Gastroesophageal sphincter (tissue), 4 donors: ENCODE measurements around the gene ZNF213. TPM values are rescaled to one million over a fixed set of nuclear protein-coding genes. Genes with fewer than 3 reads are reported as not detected.

Experiments used
- ATAC-seq: fragments of 150-250 bp; one replicate; pipeline ENCODE4 v1.9.1; 2016; ENCODE audit warnings: mild to moderate bottlenecking, moderate library complexity
- H3K27ac ChIP-seq, 4 donors: fragments of 200-600 bp; sonication (generic) in 3 of 4; 1 replicate in 3 of 4; 2 replicates in 1 of 4; pipeline ENCODE4 v1.5.1; 2016 to 2019
- H3K27me3 ChIP-seq: fragments of 200-600 bp; sonication (generic); one replicate; pipeline ENCODE4 v1.5.1; 2019
- H3K36me3 ChIP-seq, 2 donors: fragments of 200-600 bp; sonication (generic); one replicate each; pipeline ENCODE4 v1.5.1; 2019; ENCODE audit warnings: control low read depth in 1 of 2
- H3K4me1 ChIP-seq, 3 donors: fragments of 200-600 bp; sonication (generic); 1 replicate in 2 of 3; 2 replicates in 1 of 3; pipeline ENCODE4 v1.5.1; 2016 to 2019; ENCODE audit warnings: control low read depth in 2 of 3
- H3K4me3 ChIP-seq, 2 donors: fragments of 200-600 bp; sonication (generic); one replicate each; pipeline ENCODE4 v1.5.1; 2019; ENCODE audit warnings: mild to moderate bottlenecking in 1 of 2, moderate library complexity in 1 of 2
- H3K9me3 ChIP-seq, 3 donors: fragments of 200-600 bp; sonication (generic); one replicate each; pipeline ENCODE4 v1.5.1; 2017 to 2019; ENCODE audit warnings: control low read depth in 2 of 3
- EP300 ChIP-seq: sonication (generic); formaldehyde crosslinking; IDR thresholded peaks from one replicate; pipeline ENCODE4 v1.6.1; 2017; ENCODE audit warnings: antibody characterized with exemption, mild to moderate bottlenecking
- POLR2A ChIP-seq, 2 donors: fragments of 450-650 bp; IDR thresholded peaks; one replicate each; pipeline ENCODE4 v1.6.1; 2017; ENCODE audit warnings: antibody characterized with exemption in 2 of 2, mild to moderate bottlenecking in 2 of 2, moderate library complexity in 1 of 2
- POLR2AphosphoS5 ChIP-seq: sonication (generic); formaldehyde crosslinking; IDR thresholded peaks from one replicate; pipeline ENCODE4 v1.6.1; 2017; ENCODE audit warnings: antibody characterized with exemption
- WGBS, 2 donors: methylation state at CpG; one replicate each; pipeline ENCODE4 v1.1.5; 2018; ENCODE audit warnings: low coverage in 1 of 2; 5-methylcytosine and 5-hydroxymethylcytosine counted together
- total RNA-seq, 4 donors: library from RNA; depleted of rRNA; stranded (reverse); fragments of >200 nt; gene quantifications; one replicate each; pipeline ENCODE4 v1.1.0, GENCODE V29; 2016
- TF ChIP-seq, protein P1 (sequence below), 4 experiments: fragments of 200-600 bp in 2 of 4; fragments of 450-650 bp in 2 of 4; sonication (generic) in 1 of 4; IDR thresholded peaks; one replicate each; pipeline ENCODE4 v1.5.1; 2017 to 2019; ENCODE audit warnings: antibody characterized with exemption in 4 of 4, mild to moderate bottlenecking in 2 of 4, moderate library complexity in 2 of 4

Gene ZNF213
- total RNA-seq, 4 donors from 2014 or later, result 3.6 to 22.3 (median 12.2) TPM

DNA sequence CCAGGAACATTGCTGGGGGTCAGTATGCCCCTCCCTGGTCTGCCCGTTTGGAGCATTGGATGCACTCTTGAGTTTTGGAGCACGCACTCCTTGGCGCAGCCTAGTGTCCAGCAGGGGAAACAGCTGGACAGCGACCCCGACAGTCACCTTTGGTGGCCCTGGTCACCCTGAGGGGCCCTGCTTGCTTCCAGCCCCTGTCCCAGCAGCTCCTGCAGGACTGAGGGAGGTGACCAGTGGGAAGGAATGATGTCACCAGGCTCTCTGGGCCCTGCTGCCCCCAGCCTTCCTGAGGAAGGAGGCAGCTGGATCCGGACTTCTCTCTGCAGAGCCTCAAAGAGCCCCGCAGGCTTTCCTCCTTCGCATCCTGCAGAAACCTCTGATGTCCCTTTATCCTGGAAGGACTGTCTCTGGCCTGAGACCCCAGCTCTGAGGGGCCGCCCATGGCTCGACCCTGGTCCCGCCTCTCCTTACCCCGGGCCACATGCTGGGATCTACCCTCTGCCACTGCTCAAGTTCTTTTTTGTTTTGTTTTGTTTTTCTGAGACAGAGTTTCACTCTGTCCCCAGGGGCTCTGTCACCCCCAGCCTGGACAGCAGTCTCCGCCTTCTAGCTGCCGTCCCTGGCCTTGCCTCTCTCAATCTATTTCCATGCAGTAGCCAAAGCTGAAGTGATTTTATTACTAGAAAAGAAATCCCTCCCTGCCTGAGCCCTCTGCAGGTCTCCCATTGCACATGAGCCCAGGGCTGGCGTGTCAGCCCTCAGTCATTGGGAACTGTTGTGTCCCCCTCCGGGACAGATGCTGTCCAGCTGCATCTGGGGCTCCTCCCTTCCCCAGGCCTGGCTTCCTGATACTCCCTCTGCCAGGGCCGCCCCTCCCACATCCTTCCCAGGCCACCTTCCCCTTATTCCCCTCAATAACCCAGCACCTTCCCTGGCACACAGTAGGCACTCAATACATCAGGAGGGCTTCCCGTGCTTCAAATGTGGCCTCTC is 47.3 kb upstream of the ZNF213 start:
- TF ChIP-seq, protein P1, sequence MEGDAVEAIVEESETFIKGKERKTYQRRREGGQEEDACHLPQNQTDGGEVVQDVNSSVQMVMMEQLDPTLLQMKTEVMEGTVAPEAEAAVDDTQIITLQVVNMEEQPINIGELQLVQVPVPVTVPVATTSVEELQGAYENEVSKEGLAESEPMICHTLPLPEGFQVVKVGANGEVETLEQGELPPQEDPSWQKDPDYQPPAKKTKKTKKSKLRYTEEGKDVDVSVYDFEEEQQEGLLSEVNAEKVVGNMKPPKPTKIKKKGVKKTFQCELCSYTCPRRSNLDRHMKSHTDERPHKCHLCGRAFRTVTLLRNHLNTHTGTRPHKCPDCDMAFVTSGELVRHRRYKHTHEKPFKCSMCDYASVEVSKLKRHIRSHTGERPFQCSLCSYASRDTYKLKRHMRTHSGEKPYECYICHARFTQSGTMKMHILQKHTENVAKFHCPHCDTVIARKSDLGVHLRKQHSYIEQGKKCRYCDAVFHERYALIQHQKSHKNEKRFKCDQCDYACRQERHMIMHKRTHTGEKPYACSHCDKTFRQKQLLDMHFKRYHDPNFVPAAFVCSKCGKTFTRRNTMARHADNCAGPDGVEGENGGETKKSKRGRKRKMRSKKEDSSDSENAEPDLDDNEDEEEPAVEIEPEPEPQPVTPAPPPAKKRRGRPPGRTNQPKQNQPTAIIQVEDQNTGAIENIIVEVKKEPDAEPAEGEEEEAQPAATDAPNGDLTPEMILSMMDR (IDR thresholded peaks at IDR 0.05), result no peak
- no peak for TF ChIP-seq POLR2AphosphoS5
- no peak for TF ChIP-seq POLR2A (IDR thresholded peaks at IDR 0.05)
- H3K27me3 ChIP-seq, result peaks cover 29% of the 10 kb centered on the region
- H3K27ac ChIP-seq, result peak overlapping the region in 3 of 4 donors; percentile 62 to 69 (median 65)
- H3K9me3 ChIP-seq, result no peaks in the 10 kb centered on the region
- WGBS, 2 donors, result 56 to 64% methylated on average over 7 to 13 of the region's 18 CpGs
- no peaks in the 10 kb centered on the region for H3K36me3 ChIP-seq
- H3K4me3 ChIP-seq, result peak overlapping the region in 1 of 2 donors; percentile 40
- peak; percentile 66 for ATAC-seq
- H3K4me1 ChIP-seq, result peaks cover 0 to 18% (median 0%) of the 10 kb centered on the region in 3 donors

DNA sequence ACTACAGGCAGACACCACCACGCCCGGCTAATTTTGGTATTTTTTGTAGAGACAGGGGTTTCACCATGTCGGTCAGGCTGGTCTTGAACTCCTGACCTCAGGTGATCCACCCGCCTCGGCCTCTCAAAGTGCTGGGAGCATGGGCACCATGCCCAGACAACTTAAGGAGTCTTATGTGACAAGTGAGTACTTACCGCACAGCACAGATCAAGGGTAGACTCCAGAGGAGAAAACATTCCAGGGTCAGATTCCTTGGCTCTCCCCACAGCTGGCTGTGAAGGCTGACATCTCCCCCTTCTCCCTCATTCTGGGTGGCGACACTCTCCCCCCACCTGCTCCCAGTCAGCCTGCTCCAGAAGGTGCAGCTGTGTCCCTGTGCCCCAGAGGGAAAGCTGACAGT is 46.4 kb upstream of the ZNF213 start:
- no peak overlapping the region for H3K4me3 ChIP-seq
- ATAC-seq, result no peak
- no peaks in the 10 kb centered on the region for H3K36me3 ChIP-seq
- H3K4me1 ChIP-seq, result peaks cover 0 to 18% (median 0%) of the 10 kb centered on the region in 3 donors
- no peak for TF ChIP-seq POLR2A (IDR thresholded peaks at IDR 0.05)
- TF ChIP-seq, protein P1 (IDR thresholded peaks at IDR 0.05), result no peak
- TF ChIP-seq POLR2AphosphoS5, result no peak
- no peak for TF ChIP-seq EP300
- H3K27ac ChIP-seq, result no peak overlapping the region
- H3K9me3 ChIP-seq, result no peaks in the 10 kb centered on the region
- H3K27me3 ChIP-seq, result peaks cover 38% of the 10 kb centered on the region
- 92% methylated on average over 2 of the region's 7 CpGs; no CpG with 5 or more reads in 1 of the 2 donors for WGBS, 2 donors

DNA sequence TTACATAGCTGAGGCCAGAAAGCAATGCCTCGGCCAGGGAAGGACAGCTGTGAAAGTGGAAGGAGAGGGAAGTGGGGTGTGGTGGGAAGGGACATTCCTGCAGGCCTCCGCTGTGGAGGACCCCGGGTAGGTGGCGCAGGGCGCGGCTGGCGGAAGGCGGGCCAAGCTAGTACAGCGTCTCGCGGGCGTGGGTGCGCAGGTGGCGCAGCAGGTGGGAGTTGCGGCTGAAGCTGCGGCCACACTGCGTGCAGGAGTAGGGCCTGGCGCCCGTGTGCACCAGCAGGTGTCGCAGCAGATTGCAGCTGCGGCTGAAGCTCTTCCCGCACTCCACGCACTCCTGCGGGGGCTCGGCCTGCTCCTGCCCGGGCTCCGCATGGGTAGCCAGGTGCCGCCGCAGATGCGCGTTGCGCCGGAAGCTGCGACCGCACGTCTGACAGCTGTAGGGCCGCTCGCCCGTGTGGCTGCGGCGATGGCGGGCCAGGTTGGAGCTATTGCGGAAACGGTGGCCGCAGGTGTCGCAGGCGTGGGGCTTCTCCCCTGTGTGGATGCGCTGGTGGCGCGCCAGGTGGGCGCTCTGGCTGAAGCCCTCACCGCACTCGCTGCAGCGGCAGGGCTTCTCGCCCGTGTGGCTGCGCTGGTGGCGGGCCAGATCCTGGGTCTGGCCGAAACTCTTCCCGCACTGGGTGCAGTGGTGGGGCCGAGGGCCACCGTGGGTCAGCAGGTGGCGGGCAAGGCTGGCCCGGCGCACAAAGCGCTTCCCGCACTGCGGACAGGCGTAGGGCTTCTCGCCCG is 45.7 kb upstream of the ZNF213 start:
- Histone ChIP-seq H3K27ac (no peak overlapping the region), H3K4me1 (peaks cover 0 to 18% (median 0%) of the 10 kb centered on the region in 3 donors), H3K9me3 (no peaks in the 10 kb centered on the region), H3K4me3 (no peak overlapping the region), H3K36me3 (no peaks in the 10 kb centered on the region), H3K27me3 (peaks cover 45% of the 10 kb centered on the region)
- WGBS, 2 donors, result 85 to 87% methylated on average over 5 to 17 of the region's 71 CpGs
- ATAC-seq, result no peak
- TF ChIP-seq, protein P1 (IDR thresholded peaks at IDR 0.05), result no peak
- no peak for TF ChIP-seq POLR2AphosphoS5
- TF ChIP-seq EP300, result no peak
- TF ChIP-seq POLR2A (IDR thresholded peaks at IDR 0.05), result no peak

DNA sequence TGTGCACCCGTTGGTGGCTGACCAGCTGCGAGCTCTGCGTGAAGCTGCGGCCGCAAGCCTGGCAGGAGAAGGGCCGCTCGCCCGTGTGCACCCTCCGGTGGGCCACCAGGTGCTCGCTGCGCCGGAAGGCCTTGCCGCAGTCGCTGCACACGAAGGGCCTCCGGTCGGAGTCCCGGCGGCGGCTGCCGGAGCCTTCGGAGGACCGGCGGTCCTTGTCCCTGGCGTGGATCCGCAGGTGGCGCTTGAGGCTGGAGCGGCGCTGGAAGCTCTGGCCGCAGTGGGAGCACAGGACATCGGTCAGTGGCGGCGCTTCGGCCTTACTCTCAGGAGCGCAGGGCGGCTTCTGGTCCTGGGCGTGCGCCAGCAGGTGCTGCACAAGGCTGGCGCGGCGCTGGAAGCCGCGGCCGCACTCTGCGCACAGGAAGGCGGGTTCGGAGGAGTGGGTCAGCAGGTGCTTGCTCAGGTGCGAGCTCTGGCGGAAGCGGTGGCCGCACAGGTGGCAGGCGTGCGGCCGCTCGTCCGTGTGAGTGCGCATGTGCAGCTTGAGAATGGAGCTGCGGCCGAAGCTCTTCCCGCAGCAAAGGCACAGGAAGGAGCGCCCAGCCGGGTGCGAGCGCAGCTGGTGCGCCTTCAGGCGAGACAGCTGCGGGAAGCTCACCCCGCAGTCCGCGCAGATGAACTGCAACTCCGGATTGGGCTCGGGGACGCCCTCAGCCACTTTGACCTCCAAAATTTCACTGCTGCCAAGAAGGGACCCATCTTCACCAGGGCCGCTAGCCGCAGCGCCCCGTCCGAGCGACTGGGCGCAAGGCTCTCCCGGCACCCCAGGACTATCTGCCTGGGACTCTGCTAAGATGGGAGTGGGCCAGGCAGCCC is 44.9 kb upstream of the ZNF213 start:
- Histone ChIP-seq H3K27me3 (peaks cover 52% of the 10 kb centered on the region), H3K4me1 (peaks cover 0 to 18% (median 0%) of the 10 kb centered on the region in 3 donors), H3K9me3 (no peaks in the 10 kb centered on the region), H3K36me3 (no peaks in the 10 kb centered on the region), H3K4me3 (no peak overlapping the region), H3K27ac (no peak overlapping the region)
- ATAC-seq, result no peak
- no peak for TF ChIP-seq EP300
- TF ChIP-seq, protein P1 (IDR thresholded peaks at IDR 0.05), result no peak
- TF ChIP-seq POLR2A (IDR thresholded peaks at IDR 0.05), result no peak
- no peak for TF ChIP-seq POLR2AphosphoS5
- 100% methylated on average over 5 of the region's 81 CpGs; no CpG with 5 or more reads in 1 of the 2 donors for WGBS, 2 donors
